HG02798 (cell line): ENCODE data around the gene FAM200A.
"Not testable (repeated sequence)": the region's sequence is repeated elsewhere in the genome, so short reads cannot be mapped to it uniquely, and the experiment has no call there.

ENCODE experiments used
- ATAC-seq: cut with Tn5 transposase; IDR thresholded peaks from one replicate; pipeline ENCODE4 v1.9.1; 2021; ENCODE audit warnings: mild to moderate bottlenecking; ENCODE audit not compliant: unreplicated experiment, poor library complexity

The FAM200A gene

GRCh38 chr7:99514050-99514449 is 37.9 kb downstream of the FAM200A start:
- no peak for ATAC-seq

- no peak for ATAC-seq
Measured at GRCh38 chr7:99505324-99505662, 46.6 kb downstream of the FAM200A start.

GRCh38 chr7:99504603-99505323 is 47.2 kb downstream of the FAM200A start, which contains the start of gene ZKSCAN5:
Gene ZKSCAN5, plus strand, starts transcription at chr7:99504662. Its CDS starts 1,383 bp downstream, at chr7:99506045.
- peak; percentile 81 for ATAC-seq

- ATAC-seq, result no peak
Measured at GRCh38 chr7:99504281-99504602, 47.7 kb downstream of the FAM200A start.

GRCh38 chr7:99501236-99501635 is 50.7 kb downstream of the FAM200A start:
- ATAC-seq, result not testable (repeated sequence)

GRCh38 chr7:99500637-99501009 is 51.3 kb downstream of the FAM200A start:
- no peak for ATAC-seq

- ATAC-seq, result peak; percentile 52
Measured at GRCh38 chr7:99499721-99500636, 51.9 kb downstream of the FAM200A start, which contains the start of gene ZNF394. Gene ZNF394, minus strand, starts transcription at chr7:99500281. Its CDS starts 188 bp downstream, at chr7:99500093.

GRCh38 chr7:99499371-99499720 is 52.6 kb downstream of the FAM200A start:
- no peak for ATAC-seq

- no peak for ATAC-seq
Measured at GRCh38 chr7:99498546-99498944, 53.4 kb downstream of the FAM200A start.

- no peak for ATAC-seq
Measured at GRCh38 chr7:99497766-99498545, 54.0 kb downstream of the FAM200A start.
